Osteocyte (in vitro differentiated cells): Measurements from ENCODE around the gene CDCA4. TPM values are rescaled to one million over a fixed set of nuclear protein-coding genes. Genes with fewer than 3 reads are reported as not detected.

ENCODE experiments used
- DNase-seq: peaks from one replicate; pipeline ENCODE4 v3.0.0; 2021; ENCODE audit warnings: mixed read lengths; ENCODE audit not compliant: unreplicated experiment; ENCODE audit errors: extremely low spot score
- H3K27ac Mint-ChIP-seq: one replicate; pipeline ENCODE4 v1.8.0; 2021; ENCODE audit warnings: mild to moderate bottlenecking, mixed read lengths; ENCODE audit not compliant: unreplicated experiment
- H3K27me3 Mint-ChIP-seq: one replicate; pipeline ENCODE4 v1.8.0; 2021; ENCODE audit warnings: mixed read lengths; ENCODE audit not compliant: unreplicated experiment
- H3K36me3 Mint-ChIP-seq: one replicate; pipeline ENCODE4 v1.8.0; 2021; ENCODE audit warnings: mixed read lengths; ENCODE audit not compliant: unreplicated experiment
- H3K4me1 Mint-ChIP-seq: one replicate; pipeline ENCODE4 v1.8.0; 2021; ENCODE audit warnings: mixed read lengths; ENCODE audit not compliant: unreplicated experiment
- H3K4me3 Mint-ChIP-seq: one replicate; pipeline ENCODE4 v1.8.0; 2021; ENCODE audit warnings: mild to moderate bottlenecking, moderate library complexity, mixed read lengths; ENCODE audit not compliant: unreplicated experiment
- H3K9me3 Mint-ChIP-seq: one replicate; pipeline ENCODE4 v1.8.0; 2021; ENCODE audit warnings: mixed read lengths; ENCODE audit not compliant: unreplicated experiment
- CTCF ChIP-seq: fragments of 200-600 bp; sonication (generic); IDR thresholded peaks from 2 replicates; pipeline ENCODE4 v1.5.0; 2021; ENCODE audit warnings: antibody characterized with exemption, mild to moderate bottlenecking, moderate library complexity
- total RNA-seq: library from RNA; stranded (reverse); gene quantifications from 2 replicates; pipeline ENCODE4 v1.2.1, GENCODE V29; 2021

The CDCA4 gene
- total RNA-seq, 1 donor from 2014 or later, result 14.6 TPM

DNA sequence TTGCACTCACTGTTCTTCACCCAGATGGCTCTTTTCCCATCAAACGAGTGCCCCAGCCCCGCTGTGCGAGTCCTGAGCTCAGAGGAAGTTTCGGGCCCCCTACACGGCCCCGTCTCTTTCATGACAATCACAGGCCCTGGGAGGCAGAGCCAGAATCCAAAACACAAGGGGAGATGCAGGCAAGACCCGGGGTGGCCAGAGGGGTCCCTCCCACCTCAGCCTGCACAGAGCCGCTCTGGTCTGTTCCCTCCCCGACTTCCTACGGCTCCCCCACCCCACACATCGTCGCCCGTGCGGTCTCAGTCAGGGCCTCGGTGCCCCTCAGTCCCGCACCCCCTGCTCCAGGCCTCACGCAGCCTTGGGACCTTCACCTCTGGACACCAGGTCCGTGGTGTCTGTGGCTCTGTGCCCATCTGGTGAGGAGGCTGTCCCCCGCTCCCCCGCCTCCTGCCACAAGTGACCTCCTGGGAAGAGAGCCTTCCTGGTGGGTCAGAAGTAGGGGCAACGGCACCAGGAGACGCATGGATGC is 35.5 kb upstream of the CDCA4 start:
- Mint-ChIP-seq H3K4me1 (no peaks in the 10 kb centered on the region), H3K36me3 (no peaks in the 10 kb centered on the region), H3K27me3 (peaks cover 2% of the 10 kb centered on the region), H3K27ac (no peak overlapping the region), H3K9me3 (no peaks in the 10 kb centered on the region), H3K4me3 (no peak overlapping the region)
- no peak for TF ChIP-seq CTCF
- DNase-seq, result no peak

DNA sequence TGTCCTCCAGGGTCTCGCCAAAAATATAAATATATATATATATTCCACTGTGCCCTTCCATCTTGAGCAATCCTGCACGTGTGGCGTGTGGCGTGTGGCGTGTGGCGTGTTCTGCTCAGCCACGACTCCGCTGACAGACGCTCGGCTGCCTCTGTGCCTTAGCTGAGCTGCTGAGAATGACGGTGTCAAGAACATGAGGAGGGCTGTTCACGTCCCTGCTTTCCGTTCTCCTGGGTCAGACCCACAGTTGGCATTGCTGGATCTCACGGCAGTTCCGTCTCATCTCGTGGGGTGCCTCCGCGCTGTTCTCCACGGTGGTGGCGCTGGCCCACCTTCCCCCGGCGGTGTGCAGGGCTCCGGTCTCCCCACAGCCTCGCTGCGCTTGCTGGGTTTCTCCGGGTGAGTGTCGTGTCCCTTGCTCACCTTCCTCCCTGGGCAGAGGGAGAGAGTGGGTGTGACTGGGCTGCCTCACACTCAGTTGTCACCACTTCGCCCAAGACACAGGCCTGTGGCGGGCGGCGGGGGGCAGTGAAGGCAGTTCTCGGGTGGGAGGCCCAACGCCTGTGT is 34.9 kb upstream of the CDCA4 start:
- no peaks in the 10 kb centered on the region for H3K36me3 Mint-ChIP-seq
- no peak overlapping the region for H3K27ac Mint-ChIP-seq
- DNase-seq, result no peak
- no peak for TF ChIP-seq CTCF
- H3K4me3 Mint-ChIP-seq, result no peak overlapping the region
- no peaks in the 10 kb centered on the region for H3K4me1 Mint-ChIP-seq
- peaks cover 2% of the 10 kb centered on the region for H3K27me3 Mint-ChIP-seq
- no peaks in the 10 kb centered on the region for H3K9me3 Mint-ChIP-seq

DNA sequence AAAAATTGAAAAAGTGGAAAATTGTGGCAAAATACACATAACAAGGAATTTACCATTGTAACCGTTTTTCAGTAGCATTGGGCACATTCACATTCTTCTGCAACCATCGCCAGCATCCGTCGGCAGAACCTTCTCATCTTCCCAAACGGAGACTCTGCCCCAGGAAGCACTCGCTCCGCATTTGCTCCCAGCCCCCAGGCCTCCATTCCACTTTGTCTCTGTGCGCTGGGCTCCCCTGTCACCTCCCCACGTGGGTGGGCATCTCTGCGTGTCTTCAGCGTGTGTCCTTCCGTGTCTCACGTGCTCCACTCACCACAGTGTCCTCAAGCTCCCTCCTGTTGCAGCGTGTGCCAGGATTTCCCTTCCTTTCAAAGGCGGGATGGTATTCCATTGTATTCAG is 34.5 kb upstream of the CDCA4 start:
- no peak for DNase-seq
- Mint-ChIP-seq H3K4me1 (no peaks in the 10 kb centered on the region), H3K36me3 (no peaks in the 10 kb centered on the region), H3K27ac (no peak overlapping the region), H3K27me3 (peaks cover 2% of the 10 kb centered on the region), H3K4me3 (no peak overlapping the region), H3K9me3 (no peaks in the 10 kb centered on the region)
- TF ChIP-seq CTCF, result no peak

GRCh38 chr14:105053996-105054395 is 33.1 kb upstream of the CDCA4 start:
- DNase-seq, result no peak
- Mint-ChIP-seq H3K9me3 (no peaks in the 10 kb centered on the region), H3K27ac (no peak overlapping the region), H3K4me3 (no peak overlapping the region), H3K4me1 (no peaks in the 10 kb centered on the region), H3K27me3 (peaks cover 2% of the 10 kb centered on the region), H3K36me3 (no peaks in the 10 kb centered on the region)
- no peak for TF ChIP-seq CTCF

DNA sequence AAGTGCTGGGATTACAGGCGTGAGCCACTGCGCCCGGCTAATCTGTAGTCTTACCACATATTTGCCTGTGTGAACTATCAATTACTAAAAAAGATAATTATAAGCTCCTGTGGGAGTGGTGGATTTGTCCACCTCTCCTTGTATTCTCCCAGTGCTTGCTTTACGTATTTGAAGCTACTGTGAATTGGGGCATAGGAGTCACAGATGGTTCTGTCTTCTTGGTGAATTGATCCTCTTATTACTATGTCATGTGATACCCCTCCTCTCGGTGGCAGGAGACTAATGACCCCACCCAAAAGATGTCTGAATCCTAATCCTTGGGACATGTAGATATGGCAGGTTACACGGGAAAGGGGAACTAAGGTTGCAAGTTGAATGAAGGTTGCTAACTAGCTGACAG is 32.5 kb upstream of the CDCA4 start:
- no peak for DNase-seq
- no peak for TF ChIP-seq CTCF
- Mint-ChIP-seq H3K9me3 (no peaks in the 10 kb centered on the region), H3K27me3 (peaks cover 2% of the 10 kb centered on the region), H3K27ac (no peak overlapping the region), H3K4me3 (no peak overlapping the region), H3K4me1 (no peaks in the 10 kb centered on the region), H3K36me3 (no peaks in the 10 kb centered on the region)
